ENCODE data around the gene PITX2.
A peak's percentile ranks its signal among the peaks of the same experiment; 100 is the strongest.

PITX2 gene

DNA sequence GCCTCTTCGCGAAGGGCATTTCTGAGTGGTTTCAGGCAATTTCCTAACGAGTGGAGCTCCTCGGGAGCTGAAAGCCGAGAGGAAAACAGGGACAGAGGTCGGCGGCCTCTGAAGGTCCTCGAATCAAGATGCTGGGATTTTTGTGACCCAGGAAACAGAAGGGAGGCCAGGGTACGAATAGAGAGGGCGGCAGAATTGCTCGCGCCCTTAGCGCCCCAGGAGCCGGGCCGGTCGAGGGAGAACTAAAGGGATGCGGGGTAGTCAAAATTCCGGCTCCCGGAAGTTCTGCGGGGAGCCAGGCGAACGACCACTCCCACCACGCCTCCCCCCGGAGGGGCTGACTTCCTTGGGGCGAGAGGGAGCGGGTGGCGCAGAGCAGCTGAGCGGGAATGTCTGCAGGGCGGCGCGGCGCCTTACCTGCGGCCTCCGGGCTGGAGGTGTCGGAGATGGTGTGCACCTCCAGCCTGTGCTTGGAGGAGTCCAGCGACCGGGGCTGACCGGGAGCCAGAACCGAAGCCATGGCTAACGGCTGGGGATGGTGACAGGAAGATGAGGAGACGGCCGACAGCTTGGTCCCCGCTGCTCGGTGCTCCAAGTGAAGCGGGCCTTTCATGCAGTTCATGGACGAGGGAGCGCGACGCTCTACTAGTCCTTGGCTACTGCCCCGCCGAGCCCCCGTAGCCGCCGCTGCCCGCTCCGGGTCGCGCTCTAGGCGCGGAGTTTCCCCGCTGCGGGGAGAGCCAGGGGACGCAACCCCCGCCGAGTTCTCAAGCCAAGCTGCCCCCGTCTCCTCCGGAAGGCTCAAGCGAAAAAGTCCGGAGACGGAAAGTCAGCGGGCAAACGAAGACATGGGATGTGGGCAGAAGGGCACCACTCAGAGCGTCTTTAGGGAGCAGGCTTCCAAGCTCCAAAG lies 782 bp downstream of the PITX2 start:
- no peaks in the 10 kb centered on the region for H3K36me3 ChIP-seq (ENCODE audit: control insufficient read depth, insufficient read depth, low read length)
- peaks cover 63% of the 10 kb centered on the region for H3K4me1 ChIP-seq (ENCODE audit: control insufficient read depth, insufficient read depth, low read length)
- no peak overlapping the region for H3K27ac ChIP-seq (ENCODE audit: insufficient read depth, low read depth, low read length, poor library complexity, severe bottlenecking)
- 1% methylated on average over 73 of the region's 73 CpGs for WGBS, 2 experiments
- H3K27me3 ChIP-seq (ENCODE audit: control insufficient read depth, insufficient read depth, low read length, poor library complexity, severe bottlenecking) = peaks cover 100% of the 10 kb centered on the region
- H3K4me3 ChIP-seq (ENCODE audit: insufficient read depth, low read depth, low read length) = peak overlapping the region; percentile 44
- H3K9me3 ChIP-seq (ENCODE audit: control insufficient read depth, low read length) = no peaks in the 10 kb centered on the region

DNA sequence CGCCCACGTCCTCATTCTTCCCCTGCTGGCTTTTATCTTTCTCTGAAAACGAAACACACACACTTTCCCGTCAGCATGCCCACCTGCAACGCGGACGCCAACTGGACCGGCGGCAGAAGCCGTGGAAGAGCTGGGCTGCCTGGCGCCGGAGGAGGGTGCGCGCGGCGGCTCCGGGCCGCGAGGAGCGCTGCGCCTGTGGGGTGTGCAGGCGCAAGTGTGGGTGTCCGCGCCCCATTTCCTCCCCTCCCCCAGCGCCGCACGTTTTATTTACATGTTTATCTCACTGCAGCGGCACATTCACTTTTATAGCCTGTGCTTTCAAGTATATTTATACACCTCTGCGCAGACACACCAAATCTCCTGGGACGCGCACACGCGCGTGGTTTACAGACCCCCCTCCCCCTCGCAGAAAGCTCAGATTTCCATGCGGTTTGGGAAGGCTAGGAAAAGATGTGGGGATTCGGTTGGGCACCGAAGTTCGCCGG lies 1.5 kb downstream of the PITX2 start:
- peak overlapping the region; percentile 44 for H3K4me3 ChIP-seq (ENCODE audit: insufficient read depth, low read depth, low read length)

DNA sequence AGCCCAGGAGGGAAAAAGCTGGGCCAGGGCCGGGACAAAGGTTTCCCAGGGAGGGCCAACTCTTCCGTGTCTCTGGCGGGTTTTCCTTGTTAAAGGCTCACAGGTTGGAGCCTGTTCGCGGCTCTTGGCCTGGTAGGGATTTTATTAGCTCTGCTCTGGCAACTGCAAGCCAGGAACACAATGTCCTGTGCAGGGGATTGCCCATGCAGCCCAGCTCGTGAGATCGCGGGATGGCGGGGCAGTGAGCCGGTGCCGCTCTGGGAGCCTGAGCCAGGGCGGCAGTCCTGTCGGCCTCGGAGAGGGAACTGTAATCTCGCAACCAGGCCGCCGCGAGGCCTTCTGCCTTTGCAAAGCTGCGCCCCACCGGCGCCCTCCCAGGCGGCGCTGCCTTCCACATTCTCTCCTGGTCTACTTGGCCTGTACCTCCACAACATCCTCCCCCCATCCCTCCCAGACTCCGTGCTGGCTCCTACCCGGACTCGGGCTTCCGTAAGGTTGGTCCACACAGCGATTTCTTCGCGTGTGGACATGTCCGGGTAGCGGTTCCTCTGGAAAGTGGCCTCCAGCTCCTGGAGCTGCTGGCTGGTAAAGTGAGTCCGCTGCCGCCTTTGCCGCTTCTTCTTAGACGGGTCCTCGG lies 2.1 kb downstream of the PITX2 start:
- Histone ChIP-seq H3K9me3 (ENCODE audit: control insufficient read depth, low read length) (no peaks in the 10 kb centered on the region), H3K4me3 (ENCODE audit: insufficient read depth, low read depth, low read length) (peak overlapping the region; percentile 44)

More for the DNA sequence above, 1.5 kb downstream of the PITX2 start:
- Histone ChIP-seq H3K27me3 (ENCODE audit: control insufficient read depth, insufficient read depth, low read length, poor library complexity, severe bottlenecking) (peaks cover 100% of the 10 kb centered on the region), H3K9me3 (ENCODE audit: control insufficient read depth, low read length) (no peaks in the 10 kb centered on the region), H3K4me1 (ENCODE audit: control insufficient read depth, insufficient read depth, low read length) (peaks cover 67% of the 10 kb centered on the region), H3K36me3 (ENCODE audit: control insufficient read depth, insufficient read depth, low read length) (no peaks in the 10 kb centered on the region), H3K27ac (ENCODE audit: insufficient read depth, low read depth, low read length, poor library complexity, severe bottlenecking) (no peak overlapping the region)
- 1% methylated on average over 40 of the region's 40 CpGs for WGBS, 2 experiments

DNA sequence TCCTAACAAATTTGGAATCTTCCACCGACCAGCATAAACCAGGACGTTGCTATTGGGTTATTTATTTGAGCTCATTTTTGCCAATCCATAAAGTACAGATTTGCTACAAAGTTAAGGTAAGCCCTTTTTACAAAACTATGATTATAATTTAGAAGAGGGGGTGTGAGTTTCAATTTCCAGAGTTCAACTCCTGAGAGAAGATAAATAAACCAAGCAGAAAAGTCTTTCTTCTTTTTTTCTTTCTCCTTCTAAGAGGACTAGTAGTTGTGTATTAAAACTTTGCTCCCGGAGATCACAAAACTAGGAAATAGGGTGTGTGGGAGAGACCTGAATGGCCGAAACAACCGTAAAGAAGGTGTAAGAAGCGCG lies 2.6 kb downstream of the PITX2 start:
- Histone ChIP-seq H3K9me3 (ENCODE audit: control insufficient read depth, low read length) (no peaks in the 10 kb centered on the region), H3K27ac (ENCODE audit: insufficient read depth, low read depth, low read length, poor library complexity, severe bottlenecking) (no peak overlapping the region), H3K36me3 (ENCODE audit: control insufficient read depth, insufficient read depth, low read length) (no peaks in the 10 kb centered on the region), H3K27me3 (ENCODE audit: control insufficient read depth, insufficient read depth, low read length, poor library complexity, severe bottlenecking) (peaks cover 100% of the 10 kb centered on the region), H3K4me1 (ENCODE audit: control insufficient read depth, insufficient read depth, low read length) (peaks cover 63% of the 10 kb centered on the region), H3K4me3 (ENCODE audit: insufficient read depth, low read depth, low read length) (peak overlapping the region; percentile 44)
- 3 to 4% methylated on average over 6 to 7 of the region's 7 CpGs for WGBS, 2 experiments

More for the DNA sequence above, 2.1 kb downstream of the PITX2 start:
- H3K27me3 ChIP-seq (ENCODE audit: control insufficient read depth, insufficient read depth, low read length, poor library complexity, severe bottlenecking) = peaks cover 100% of the 10 kb centered on the region
- no peaks in the 10 kb centered on the region for H3K36me3 ChIP-seq (ENCODE audit: control insufficient read depth, insufficient read depth, low read length)
- H3K4me1 ChIP-seq (ENCODE audit: control insufficient read depth, insufficient read depth, low read length) = peaks cover 67% of the 10 kb centered on the region
- H3K27ac ChIP-seq (ENCODE audit: insufficient read depth, low read depth, low read length, poor library complexity, severe bottlenecking) = no peak overlapping the region
- 0 to 1% methylated on average over 37 of the region's 37 CpGs for WGBS, 2 experiments

DNA sequence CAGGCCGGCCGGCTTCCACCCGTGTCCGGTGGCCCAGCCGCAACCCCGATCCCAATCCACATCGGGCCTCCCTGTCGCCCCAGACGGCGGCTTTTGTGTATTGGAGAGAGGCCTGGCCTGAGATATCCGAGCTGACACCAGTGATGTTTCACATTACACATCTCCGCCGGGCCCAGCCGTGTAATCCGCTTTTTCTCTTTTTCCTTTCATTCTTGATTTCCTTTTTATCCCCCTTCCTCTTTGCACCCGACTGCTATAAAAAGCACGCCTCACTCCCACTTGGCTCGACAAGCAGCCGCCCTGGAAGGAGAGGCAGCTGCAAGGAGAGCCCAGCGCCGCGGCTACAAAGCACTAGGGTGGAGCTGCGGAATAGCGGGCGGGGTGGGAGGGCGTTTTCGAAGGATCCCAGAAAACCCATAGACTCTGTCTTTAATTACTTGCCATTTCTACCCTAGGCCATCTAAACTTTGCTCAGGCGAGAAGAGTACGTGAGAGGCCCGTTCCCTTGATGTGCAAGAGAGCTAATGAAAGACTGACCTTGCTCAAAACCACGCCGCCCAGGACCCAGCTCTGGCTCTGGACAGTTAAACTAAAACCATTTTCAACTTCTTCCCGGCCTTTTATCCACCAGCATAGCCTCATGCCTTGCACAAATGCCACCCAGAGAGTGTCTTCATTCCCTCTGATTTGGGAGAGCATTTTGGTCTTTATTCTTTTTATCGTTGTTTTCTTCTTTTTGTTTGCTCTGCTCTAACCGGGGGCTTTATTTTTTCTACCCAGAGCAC lies 3.2 kb downstream of the PITX2 start:
- no peaks in the 10 kb centered on the region for H3K36me3 ChIP-seq (ENCODE audit: control insufficient read depth, insufficient read depth, low read length)
- peak overlapping the region; percentile 25 for H3K4me3 ChIP-seq (ENCODE audit: insufficient read depth, low read depth, low read length)
- 1 to 2% methylated on average over 35 of the region's 35 CpGs for WGBS, 2 experiments
- no peaks in the 10 kb centered on the region for H3K9me3 ChIP-seq (ENCODE audit: control insufficient read depth, low read length)
- H3K27ac ChIP-seq (ENCODE audit: insufficient read depth, low read depth, low read length, poor library complexity, severe bottlenecking) = no peak overlapping the region
- peaks cover 64% of the 10 kb centered on the region for H3K4me1 ChIP-seq (ENCODE audit: control insufficient read depth, insufficient read depth, low read length)
- peaks cover 100% of the 10 kb centered on the region for H3K27me3 ChIP-seq (ENCODE audit: control insufficient read depth, insufficient read depth, low read length, poor library complexity, severe bottlenecking)

DNA sequence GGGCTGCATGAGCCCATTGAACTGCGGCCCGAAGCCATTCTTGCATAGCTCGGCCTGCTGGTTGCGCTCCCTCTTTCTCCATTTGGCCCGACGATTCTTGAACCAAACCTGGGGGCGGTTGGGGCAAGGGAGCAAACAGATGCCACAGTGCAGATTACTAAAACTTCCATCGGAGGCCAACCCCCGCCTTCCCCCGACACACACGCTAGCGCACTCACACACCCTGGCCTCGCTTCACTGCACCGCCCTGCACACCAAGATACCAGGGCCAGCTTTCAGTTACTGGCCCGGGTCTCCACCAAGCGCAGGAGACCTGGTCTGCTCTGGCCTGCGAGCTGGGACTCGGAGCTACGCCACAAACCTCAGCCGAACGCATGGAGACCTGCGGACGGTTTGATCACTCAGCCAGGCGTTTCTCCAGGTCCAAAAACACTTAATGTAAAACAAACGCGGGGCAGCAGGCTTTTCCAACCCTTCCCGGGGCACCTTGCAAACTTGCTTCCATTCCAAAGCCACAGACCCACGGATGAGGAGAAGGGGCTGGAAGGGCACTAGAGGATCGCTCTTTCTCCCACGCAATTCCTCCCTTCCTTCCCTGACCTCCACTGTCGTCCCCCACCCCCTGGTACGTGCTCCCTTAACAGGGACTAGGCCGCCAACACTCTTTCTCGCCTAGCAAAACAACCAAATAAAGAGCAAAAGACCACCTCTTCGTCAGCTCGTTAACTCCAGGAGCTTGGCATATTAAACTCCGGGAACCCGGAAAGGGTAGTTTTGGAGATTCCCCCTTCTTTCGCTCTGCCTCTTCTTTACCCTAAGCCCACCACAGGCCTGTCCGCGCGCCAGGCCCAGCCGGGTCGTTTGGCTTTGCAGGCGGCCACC lies 4.1 kb downstream of the PITX2 start:
- WGBS, 2 experiments = 2 to 3% methylated on average over 45 of the region's 45 CpGs

DNA sequence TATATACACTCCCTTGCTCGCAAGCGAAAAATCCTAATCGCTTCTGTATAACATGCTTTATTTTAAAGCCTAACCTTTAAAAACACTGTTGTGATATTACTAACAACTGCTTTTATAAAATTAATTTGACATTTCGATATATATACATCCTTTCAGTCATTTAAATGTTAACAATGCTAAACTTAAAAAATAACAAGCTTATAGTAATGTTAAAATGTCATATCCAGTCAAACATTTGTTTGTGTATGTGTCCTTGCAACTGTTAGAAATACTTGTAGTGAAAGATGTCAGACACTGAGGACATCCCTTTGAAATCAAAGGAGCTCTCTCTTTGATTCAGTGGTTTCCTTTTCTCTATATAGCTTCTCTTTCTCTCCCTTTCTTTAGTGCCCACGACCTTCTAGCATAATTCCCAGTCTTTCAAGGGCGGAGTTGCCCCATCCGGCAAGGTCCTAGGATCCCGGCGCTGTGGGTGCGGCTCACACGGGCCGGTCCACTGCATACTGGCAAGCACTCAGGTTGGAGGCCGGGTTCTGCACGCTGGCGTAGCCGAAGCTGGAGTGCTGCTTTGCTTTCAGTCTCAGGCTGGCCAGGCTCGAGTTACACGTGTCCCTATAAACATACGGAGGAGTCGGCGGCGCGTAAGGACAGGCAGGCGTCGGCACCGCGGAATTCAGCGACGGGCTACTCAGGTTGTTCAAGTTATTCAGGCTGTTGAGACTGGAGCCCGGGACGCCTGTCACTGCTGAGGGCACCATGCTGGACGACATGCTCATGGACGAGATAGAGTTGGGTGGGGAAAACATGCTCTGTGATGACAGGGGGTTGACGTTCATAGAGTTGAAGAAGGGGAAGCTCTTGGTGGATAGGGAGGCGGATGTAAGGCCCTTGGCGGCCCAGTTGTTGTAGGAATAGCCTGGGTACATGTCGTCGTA lies 5.0 kb downstream of the PITX2 start:
- WGBS, 2 experiments = 1 to 8% methylated on average over 34 to 38 of the region's 38 CpGs
- Histone ChIP-seq H3K9me3 (ENCODE audit: control insufficient read depth, low read length) (no peaks in the 10 kb centered on the region), H3K27ac (ENCODE audit: insufficient read depth, low read depth, low read length, poor library complexity, severe bottlenecking) (no peak overlapping the region), H3K36me3 (ENCODE audit: control insufficient read depth, insufficient read depth, low read length) (no peaks in the 10 kb centered on the region), H3K4me3 (ENCODE audit: insufficient read depth, low read depth, low read length) (no peak overlapping the region), H3K4me1 (ENCODE audit: control insufficient read depth, insufficient read depth, low read length) (peaks cover 69% of the 10 kb centered on the region), H3K27me3 (ENCODE audit: control insufficient read depth, insufficient read depth, low read length, poor library complexity, severe bottlenecking) (peaks cover 100% of the 10 kb centered on the region)

More for the DNA sequence above, 4.1 kb downstream of the PITX2 start:
- H3K27ac ChIP-seq (ENCODE audit: insufficient read depth, low read depth, low read length, poor library complexity, severe bottlenecking) = no peak overlapping the region
- no peaks in the 10 kb centered on the region for H3K9me3 ChIP-seq (ENCODE audit: control insufficient read depth, low read length)
- peaks cover 72% of the 10 kb centered on the region for H3K4me1 ChIP-seq (ENCODE audit: control insufficient read depth, insufficient read depth, low read length)
- H3K36me3 ChIP-seq (ENCODE audit: control insufficient read depth, insufficient read depth, low read length) = no peaks in the 10 kb centered on the region
- peak overlapping the region; percentile 25 for H3K4me3 ChIP-seq (ENCODE audit: insufficient read depth, low read depth, low read length)
- peaks cover 100% of the 10 kb centered on the region for H3K27me3 ChIP-seq (ENCODE audit: control insufficient read depth, insufficient read depth, low read length, poor library complexity, severe bottlenecking)

DNA sequence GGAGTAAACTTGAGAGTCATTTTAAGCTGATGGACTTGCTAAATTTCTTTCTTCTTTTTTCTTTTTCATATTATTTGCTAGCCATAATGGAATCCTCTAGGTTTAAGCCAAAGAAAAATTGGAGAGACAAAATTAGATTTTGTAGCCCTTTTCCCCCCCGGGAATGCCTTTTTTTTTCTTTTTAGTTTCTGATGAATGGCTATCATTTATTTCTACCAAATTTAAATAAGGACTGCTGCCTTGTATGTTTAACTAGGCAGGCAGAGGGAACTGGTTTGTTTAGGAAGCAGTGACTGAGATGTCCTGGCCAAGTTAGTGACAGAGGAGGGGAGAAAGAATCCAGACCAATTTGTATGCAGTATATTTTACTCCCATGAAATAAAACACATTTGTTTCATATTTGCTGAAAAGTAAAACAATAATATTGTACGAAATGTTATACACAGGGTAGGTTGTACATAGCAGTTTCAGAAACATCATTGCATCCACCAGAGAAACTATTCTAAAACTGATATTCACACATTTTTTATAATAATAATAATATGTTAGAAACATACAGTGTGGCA lies 5.7 kb downstream of the PITX2 start:
- peaks cover 100% of the 10 kb centered on the region for H3K27me3 ChIP-seq (ENCODE audit: control insufficient read depth, insufficient read depth, low read length, poor library complexity, severe bottlenecking)
- H3K4me3 ChIP-seq (ENCODE audit: insufficient read depth, low read depth, low read length) = no peak overlapping the region
- 38% methylated on average over 1 of the region's 2 CpGs; no CpG with 5 or more reads in 1 of the 2 experiments for WGBS, 2 experiments
- no peaks in the 10 kb centered on the region for H3K9me3 ChIP-seq (ENCODE audit: control insufficient read depth, low read length)
- no peak overlapping the region for H3K27ac ChIP-seq (ENCODE audit: insufficient read depth, low read depth, low read length, poor library complexity, severe bottlenecking)
- H3K4me1 ChIP-seq (ENCODE audit: control insufficient read depth, insufficient read depth, low read length) = peaks cover 65% of the 10 kb centered on the region
- no peaks in the 10 kb centered on the region for H3K36me3 ChIP-seq (ENCODE audit: control insufficient read depth, insufficient read depth, low read length)
